ENCODE results near the gene ZNF219. TPM values are rescaled to one million over a fixed set of nuclear protein-coding genes. Genes with fewer than 3 reads are reported as not detected.

The ZNF219 gene
- total RNA-seq, 2 donors from 2014 or later, result 43.4 to 59.6 TPM

- 15 to 33% methylated on average over 1 of the region's 1 CpG for WGBS, 2 experiments (ENCODE audit: insufficient coverage in 1 of 2, insufficient read length in 1 of 2)
- Mint-ChIP-seq H3K4me1 (peaks cover 3% of the 10 kb centered on the region), H3K9me3 (peaks cover under 1% of the 10 kb centered on the region), H3K4me3 (no peak overlapping the region), H3K27me3 (ENCODE audit: insufficient read depth) (no peaks in the 10 kb centered on the region), H3K27ac (no peak overlapping the region), H3K36me3 (ENCODE audit: low read depth) (peaks cover 2% of the 10 kb centered on the region)
- H3K27me3 ChIP-seq (ENCODE audit: control insufficient read depth, insufficient read depth, low read length, poor library complexity, severe bottlenecking), result no peaks in the 10 kb centered on the region
- no peaks in the 10 kb centered on the region for H3K36me3 ChIP-seq (ENCODE audit: control insufficient read depth, insufficient read depth, low read length)
- H3K4me1 ChIP-seq (ENCODE audit: control insufficient read depth, insufficient read depth, low read length), result no peaks in the 10 kb centered on the region
- H3K9ac ChIP-seq (ENCODE audit: extremely low read depth, low read length, poor library complexity, severe bottlenecking), result no peak overlapping the region
- no peak for DNase-seq
- no peaks in the 10 kb centered on the region for H3K9me3 ChIP-seq (ENCODE audit: control insufficient read depth, low read length)
- peak; percentile 86 for TF ChIP-seq CTCF (conservative IDR thresholded peaks at IDR 0.05)
- H3K4me3 ChIP-seq (ENCODE audit: low read length), result no peak overlapping the region
- H3K27ac ChIP-seq (ENCODE audit: low read depth, low read length), result no peak overlapping the region
Measured at GRCh38 chr14:21136024-21136423, 37.6 kb upstream of the ZNF219 start.

- H3K27ac ChIP-seq (ENCODE audit: low read depth, low read length), result no peak overlapping the region
- DNase-seq, result no peak
- Mint-ChIP-seq H3K27ac (no peak overlapping the region), H3K9me3 (peaks cover 3% of the 10 kb centered on the region), H3K4me3 (no peak overlapping the region), H3K27me3 (ENCODE audit: insufficient read depth) (no peaks in the 10 kb centered on the region), H3K4me1 (peaks cover 3% of the 10 kb centered on the region), H3K36me3 (ENCODE audit: low read depth) (peaks cover 2% of the 10 kb centered on the region)
- H3K4me3 ChIP-seq (ENCODE audit: low read length), result no peak overlapping the region
- no peak overlapping the region for H3K9ac ChIP-seq (ENCODE audit: extremely low read depth, low read length, poor library complexity, severe bottlenecking)
- 92 to 93% methylated on average over 1 of the region's 1 CpG for WGBS, 2 experiments (ENCODE audit: insufficient coverage in 1 of 2, insufficient read length in 1 of 2)
- no peak for TF ChIP-seq CTCF (conservative IDR thresholded peaks at IDR 0.05)
- no peaks in the 10 kb centered on the region for H3K4me1 ChIP-seq (ENCODE audit: control insufficient read depth, insufficient read depth, low read length)
- no peaks in the 10 kb centered on the region for H3K9me3 ChIP-seq (ENCODE audit: control insufficient read depth, low read length)
- no peaks in the 10 kb centered on the region for H3K36me3 ChIP-seq (ENCODE audit: control insufficient read depth, insufficient read depth, low read length)
- no peaks in the 10 kb centered on the region for H3K27me3 ChIP-seq (ENCODE audit: control insufficient read depth, insufficient read depth, low read length, poor library complexity, severe bottlenecking)
Measured at GRCh38 chr14:21133901-21134300, 35.4 kb upstream of the ZNF219 start.

GRCh38 chr14:21123429-21123828, 25.0 kb upstream of the ZNF219 start:
- Histone ChIP-seq H3K9ac (ENCODE audit: extremely low read depth, low read length, poor library complexity, severe bottlenecking) (no peak overlapping the region), H3K36me3 (ENCODE audit: control insufficient read depth, insufficient read depth, low read length) (no peaks in the 10 kb centered on the region), H3K9me3 (ENCODE audit: control insufficient read depth, low read length) (no peaks in the 10 kb centered on the region), H3K4me1 (ENCODE audit: control insufficient read depth, insufficient read depth, low read length) (no peaks in the 10 kb centered on the region), H3K27ac (ENCODE audit: low read depth, low read length) (no peak overlapping the region), H3K4me3 (ENCODE audit: low read length) (no peak overlapping the region), H3K27me3 (ENCODE audit: control insufficient read depth, insufficient read depth, low read length, poor library complexity, severe bottlenecking) (no peaks in the 10 kb centered on the region)
- Mint-ChIP-seq H3K36me3 (ENCODE audit: low read depth) (no peaks in the 10 kb centered on the region), H3K4me1 (no peaks in the 10 kb centered on the region), H3K9me3 (no peaks in the 10 kb centered on the region), H3K4me3 (no peak overlapping the region), H3K27ac (no peak overlapping the region), H3K27me3 (ENCODE audit: insufficient read depth) (peaks cover 6% of the 10 kb centered on the region)
- no peak for TF ChIP-seq CTCF (conservative IDR thresholded peaks at IDR 0.05)
- 96 to 100% methylated on average over 1 of the region's 1 CpG for WGBS, 2 experiments (ENCODE audit: insufficient coverage in 1 of 2, insufficient read length in 1 of 2)
- DNase-seq, result no peak

Data from endodermal cell (in vitro differentiated cells).